ENCODE results near the gene ELL. TPM values are rescaled to one million over a fixed set of nuclear protein-coding genes. Genes with fewer than 3 reads are reported as not detected.

Gene ELL
- total and polyA plus RNA-seq, 9 of the 15 experiments (the other 6 are each of a cell fraction or from before 2014, with no cell fraction given): 0.24 to 22.5 (median 4.1) TPM

- peak; percentile 95 for TF ChIP-seq ZNF592 (IDR thresholded peaks at IDR 0.05)
- peak; percentile 97 for TF ChIP-seq HINFP (tag; conservative IDR thresholded peaks at IDR 0.05; ENCODE audit: low read depth)
- TF ChIP-seq ARID3A (IDR thresholded peaks at IDR 0.05; ENCODE audit: borderline replicate concordance, low read depth, low read length): 0 out of 2 replicates have a peak, but pooled peaks have one; percentile 19
- TF ChIP-seq ZNF644 (tag; IDR thresholded peaks at IDR 0.05; ENCODE audit: low read depth): no peak
- TF ChIP-seq SIN3A (IDR thresholded peaks at IDR 0.05; ENCODE audit: borderline replicate concordance in 2 of 2, control insufficient read depth in 1 of 2, low read depth in 2 of 2, low read length in 2 of 2): peak in 1 of 2 experiments; percentile 26; a peak in 1 of 4 replicates
- peak; percentile 81 for TF ChIP-seq CREB3 (tag; conservative IDR thresholded peaks at IDR 0.05; ENCODE audit: low read depth)
- TF ChIP-seq JUND (IDR thresholded peaks at IDR 0.05; ENCODE audit: borderline replicate concordance, low read depth, low read length): no peak
- TF ChIP-seq JUND (tag; IDR thresholded peaks at IDR 0.05; ENCODE audit: borderline replicate concordance, low read depth, low read length): peak; percentile 44; the same call in 1 of the 3 replicates
- no peak for TF ChIP-seq NELFE (IDR thresholded peaks at IDR 0.05; ENCODE audit: insufficient read depth, insufficient read length)
- TF ChIP-seq ZKSCAN3 (CRISPR knock-in tag; IDR thresholded peaks at IDR 0.05): no peak
- TF ChIP-seq CBFA2T2 (conservative IDR thresholded peaks at IDR 0.05): no peak
- 0 out of 2 replicates have a peak, but pooled peaks have one; percentile 33 for TF ChIP-seq ZBTB1 (CRISPR knock-in tag; IDR thresholded peaks at IDR 0.05; ENCODE audit: borderline replicate concordance, low read depth)
- TF ChIP-seq ZNF586 (CRISPR knock-in tag; conservative IDR thresholded peaks at IDR 0.05): no peak
- TF ChIP-seq RBM15 (IDR thresholded peaks at IDR 0.05; ENCODE audit: insufficient read depth, low read length): no peak
- TF ChIP-seq GTF2A2 (tag; IDR thresholded peaks at IDR 0.05): no peak
- TF ChIP-seq ZC3H11A (IDR thresholded peaks at IDR 0.05; ENCODE audit: low read depth, low read length): no peak
- no peak for TF ChIP-seq CBX3 (IDR thresholded peaks at IDR 0.05; ENCODE audit: borderline replicate concordance in 1 of 2, low read length in 2 of 2)
- TF ChIP-seq ILK (tag; IDR thresholded peaks at IDR 0.05; ENCODE audit: borderline replicate concordance, low read depth): no peak
Observed at GRCh38 chr19:18415178-18415867, 106.5 kb downstream of the ELL start (continued).
